ENCODE measurements around the gene KRT71.

The KRT71 gene

GRCh38 chr12:52495389-52495788, 57.6 kb downstream of the KRT71 start:
- no peak for DNase-seq

- no peak for DNase-seq
Measured at GRCh38 chr12:52494518-52494917, 58.4 kb downstream of the KRT71 start.

- no peak for DNase-seq
Measured at GRCh38 chr12:52494100-52494499, 58.8 kb downstream of the KRT71 start.
